Sigmoid colon (tissue), 4 donors: ENCODE measurements around the gene AATF.

ENCODE experiments used
- CTCF ChIP-seq, 4 experiments: fragments of 450-650 bp in 3 of 4; fragments of 200-600 bp in 1 of 4; IDR thresholded peaks; one replicate each; pipeline ENCODE4 v1.5.1; 2016 to 2019; ENCODE audit warnings: antibody characterized with exemption in 4 of 4, mild to moderate bottlenecking in 3 of 4, moderate library complexity in 2 of 4
- EP300 ChIP-seq, 4 donors: sonication (generic); formaldehyde crosslinking; IDR thresholded peaks; one replicate each; pipeline ENCODE4 v1.6.1; 2017; ENCODE audit warnings: antibody characterized with exemption in 4 of 4

DNA sequence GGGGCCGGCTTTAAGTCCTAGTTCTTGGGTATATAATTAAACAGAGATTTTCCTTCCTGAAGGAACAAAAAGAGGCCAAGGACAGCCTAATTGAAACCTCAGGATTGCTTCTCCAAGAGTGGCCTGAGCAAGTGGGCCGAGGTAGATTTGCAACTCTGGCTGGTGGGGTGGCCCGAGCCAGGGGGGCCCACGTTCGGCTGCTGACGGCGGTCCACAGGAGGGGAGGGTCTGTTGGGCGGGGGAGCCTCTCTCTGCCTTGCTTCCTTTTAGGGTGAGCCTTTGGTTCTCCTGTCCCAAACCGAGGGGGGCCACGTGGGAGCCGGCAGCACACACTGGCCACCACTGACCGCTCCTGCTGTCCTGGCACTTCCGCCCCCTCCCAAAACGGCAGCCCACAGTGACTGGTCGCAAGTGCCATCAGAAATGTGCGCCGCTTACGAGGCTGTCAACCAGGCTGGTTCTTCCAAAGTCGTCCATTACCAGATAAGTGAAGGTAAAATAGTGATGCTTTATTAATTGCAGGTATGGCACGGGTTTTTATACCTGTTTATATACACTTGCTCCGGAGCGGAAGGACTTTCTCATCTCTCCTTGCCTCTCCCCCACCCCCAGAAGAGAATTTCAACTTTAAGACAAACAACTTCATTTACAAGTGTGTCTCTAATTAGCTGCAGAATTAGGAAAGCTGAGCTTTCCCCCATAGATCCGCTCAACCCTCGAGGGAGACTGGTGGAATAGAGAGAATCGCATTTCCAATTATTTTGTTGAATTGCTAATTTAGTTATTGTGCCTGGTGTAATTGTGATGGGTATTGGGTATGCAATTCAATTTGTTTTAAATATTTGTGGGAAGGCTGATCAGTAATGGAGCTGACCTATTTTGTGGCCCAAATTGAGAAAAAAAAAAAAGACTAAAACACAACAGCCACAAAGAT, 117.8 kb downstream of the AATF start:
- no peak for TF ChIP-seq EP300 (IDR thresholded peaks at IDR 0.05)
- no peak for TF ChIP-seq CTCF (IDR thresholded peaks at IDR 0.05)
